Chondrocyte (in vitro differentiated cells): Measurements from ENCODE around the gene NXPE1. TPM values are rescaled to one million over a fixed set of nuclear protein-coding genes. Genes with fewer than 3 reads are reported as not detected.

Source experiments
- DNase-seq: peaks from one replicate; pipeline ENCODE4 v3.0.0; 2021; ENCODE audit warnings: mixed read lengths, low spot score
- H3K27ac Mint-ChIP-seq: one replicate; pipeline ENCODE4 v1.8.0; 2021; ENCODE audit warnings: mild to moderate bottlenecking, moderate library complexity, mixed read lengths; ENCODE audit not compliant: unreplicated experiment
- H3K27me3 Mint-ChIP-seq: 2 replicates; pipeline ENCODE4 v1.8.0; 2021; ENCODE audit warnings: low read depth, mixed read lengths
- H3K36me3 Mint-ChIP-seq: 2 replicates; pipeline ENCODE4 v1.8.0; 2021; ENCODE audit warnings: low read depth, mixed read lengths
- H3K4me1 Mint-ChIP-seq: 2 replicates; pipeline ENCODE4 v1.8.0; 2021; ENCODE audit warnings: low read depth, mild to moderate bottlenecking, mixed read lengths
- H3K4me3 Mint-ChIP-seq: one replicate; pipeline ENCODE4 v1.8.0; 2021; ENCODE audit warnings: mild to moderate bottlenecking, moderate library complexity, mixed read lengths; ENCODE audit not compliant: unreplicated experiment
- H3K9me3 Mint-ChIP-seq: 2 replicates; pipeline ENCODE4 v1.8.0; 2021; ENCODE audit warnings: low read depth, mixed read lengths
- CTCF ChIP-seq: fragments of 200-600 bp; sonication (generic); IDR thresholded peaks from 2 replicates; pipeline ENCODE4 v1.5.0; 2021; ENCODE audit warnings: antibody characterized with exemption, mild to moderate bottlenecking, moderate library complexity
- total RNA-seq: library from RNA; stranded (reverse); gene quantifications from 3 replicates; pipeline ENCODE4 v1.2.1, GENCODE V29; 2021

NXPE1 gene
- total RNA-seq, 1 donor from 2014 or later: not detected

- Mint-ChIP-seq H3K27ac (no peak overlapping the region), H3K27me3 (no peaks in the 10 kb centered on the region), H3K9me3 (peaks cover 23% of the 10 kb centered on the region), H3K4me3 (no peak overlapping the region), H3K4me1 (no peaks in the 10 kb centered on the region), H3K36me3 (peaks cover 9% of the 10 kb centered on the region)
- no peak for TF ChIP-seq CTCF
- no peak for DNase-seq
Measured at GRCh38 chr11:114524122-114524521, 35.6 kb downstream of the NXPE1 start.

GRCh38 chr11:114522818-114523217 is 36.9 kb downstream of the NXPE1 start:
- H3K27ac Mint-ChIP-seq: no peak overlapping the region
- H3K36me3 Mint-ChIP-seq: peaks cover 10% of the 10 kb centered on the region
- no peaks in the 10 kb centered on the region for H3K4me1 Mint-ChIP-seq
- H3K9me3 Mint-ChIP-seq: peaks cover 23% of the 10 kb centered on the region
- no peak overlapping the region for H3K4me3 Mint-ChIP-seq
- TF ChIP-seq CTCF: no peak
- no peaks in the 10 kb centered on the region for H3K27me3 Mint-ChIP-seq
- DNase-seq: no peak

- Mint-ChIP-seq H3K4me1 (no peaks in the 10 kb centered on the region), H3K27ac (no peak overlapping the region), H3K27me3 (peaks cover 3% of the 10 kb centered on the region), H3K36me3 (peaks cover 14% of the 10 kb centered on the region), H3K9me3 (peaks cover 32% of the 10 kb centered on the region), H3K4me3 (no peak overlapping the region)
- no peak for DNase-seq
- no peak for TF ChIP-seq CTCF
Measured at GRCh38 chr11:114511538-114511937, 48.1 kb downstream of the NXPE1 start.

DNA sequence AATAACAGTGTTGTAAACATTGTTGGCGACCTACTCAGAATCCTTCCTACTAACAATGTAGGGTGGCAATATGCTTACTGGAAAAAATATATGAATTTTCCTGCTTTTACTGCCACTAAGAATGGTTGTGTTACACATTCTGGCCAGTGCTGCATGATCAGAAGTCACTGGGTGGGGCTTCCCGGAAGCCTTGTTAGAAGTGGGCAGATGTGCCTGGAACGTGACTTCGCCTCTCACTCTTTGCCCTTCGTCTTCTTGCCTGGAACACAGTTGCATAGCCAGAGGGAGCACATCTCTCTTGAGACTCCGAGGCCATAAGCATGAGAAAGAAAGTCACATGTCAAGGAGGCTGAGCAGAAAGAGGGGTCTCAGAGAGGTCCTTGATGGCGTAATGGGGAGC is 48.6 kb downstream of the NXPE1 start:
- Mint-ChIP-seq H3K4me1 (no peaks in the 10 kb centered on the region), H3K4me3 (no peak overlapping the region), H3K27ac (no peak overlapping the region), H3K36me3 (peaks cover 16% of the 10 kb centered on the region), H3K9me3 (peaks cover 37% of the 10 kb centered on the region), H3K27me3 (peaks cover 3% of the 10 kb centered on the region)
- no peak for DNase-seq
- TF ChIP-seq CTCF: no peak

DNA sequence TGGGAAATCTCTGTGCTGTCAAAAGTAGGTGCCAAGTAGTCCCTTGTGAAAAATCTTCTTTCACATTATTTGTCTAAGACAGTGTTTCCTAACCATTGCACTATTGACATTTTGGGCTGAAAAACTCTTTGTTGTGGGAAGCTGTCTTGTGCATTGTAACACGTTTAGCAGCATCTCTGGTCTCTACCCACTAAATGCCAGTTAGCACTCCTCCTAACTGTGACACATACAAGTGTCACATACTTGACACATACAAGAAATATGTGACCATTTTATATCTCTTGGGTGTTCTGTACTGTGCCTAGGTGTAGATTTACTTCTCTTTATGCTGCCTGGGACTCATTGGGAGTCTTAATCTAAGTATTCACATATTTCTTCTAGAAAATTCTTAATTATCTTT is 57.8 kb downstream of the NXPE1 start:
- Mint-ChIP-seq H3K4me1 (no peaks in the 10 kb centered on the region), H3K4me3 (no peak overlapping the region), H3K27ac (no peak overlapping the region), H3K36me3 (peaks cover 16% of the 10 kb centered on the region), H3K27me3 (no peaks in the 10 kb centered on the region), H3K9me3 (peaks cover 23% of the 10 kb centered on the region)
- no peak for DNase-seq
- TF ChIP-seq CTCF: no peak
